GM10847 (cell line): ENCODE data around the gene SYTL4.

ENCODE experiments used
- POLR2A ChIP-seq: IDR thresholded peaks from 2 replicates; pipeline ENCODE4 v1.6.1; 2011; ENCODE audit not compliant: insufficient read length; ENCODE audit errors: extremely low read depth

The SYTL4 gene

GRCh38 chrX:100662170-100662569 is 69.8 kb downstream of the SYTL4 start:
- no peak for TF ChIP-seq POLR2A

GRCh38 chrX:100659431-100660137 is 72.3 kb downstream of the SYTL4 start:
- no peak for TF ChIP-seq POLR2A

GRCh38 chrX:100658941-100659381 is 73.0 kb downstream of the SYTL4 start:
- TF ChIP-seq POLR2A = no peak

GRCh38 chrX:100654261-100654660 is 77.7 kb downstream of the SYTL4 start:
- no peak for TF ChIP-seq POLR2A

GRCh38 chrX:100652266-100652665 is 79.7 kb downstream of the SYTL4 start:
- no peak for TF ChIP-seq POLR2A

- TF ChIP-seq POLR2A = no peak
Measured at GRCh38 chrX:100650841-100651240, 81.1 kb downstream of the SYTL4 start.

GRCh38 chrX:100649550-100650356 is 82.2 kb downstream of the SYTL4 start:
- no peak for TF ChIP-seq POLR2A

- no peak for TF ChIP-seq POLR2A
Measured at GRCh38 chrX:100648458-100649417, 83.2 kb downstream of the SYTL4 start.

GRCh38 chrX:100647739-100648138 is 84.2 kb downstream of the SYTL4 start:
- TF ChIP-seq POLR2A = no peak

GRCh38 chrX:100647095-100647494 is 84.8 kb downstream of the SYTL4 start:
- TF ChIP-seq POLR2A = no peak

GRCh38 chrX:100645106-100645505 is 86.8 kb downstream of the SYTL4 start:
- TF ChIP-seq POLR2A = no peak

GRCh38 chrX:100643956-100644860 is 87.7 kb downstream of the SYTL4 start, which contains the start of gene SRPX2:
Gene SRPX2 (plus strand): TSS chrX:100644199. CDS start chrX:100646323, 2,124 bp downstream.
- no peak for TF ChIP-seq POLR2A

- TF ChIP-seq POLR2A = no peak
Measured at GRCh38 chrX:100643212-100643611, 88.7 kb downstream of the SYTL4 start.

GRCh38 chrX:100642290-100642689 is 89.6 kb downstream of the SYTL4 start:
- no peak for TF ChIP-seq POLR2A
